ENCODE results near the gene UTP4. TPM values are rescaled to one million over a fixed set of nuclear protein-coding genes. Genes with fewer than 3 reads are reported as not detected.

The UTP4 gene
- total RNA-seq, 1 experiment from 2014 or later, result 26.9 TPM

DNA sequence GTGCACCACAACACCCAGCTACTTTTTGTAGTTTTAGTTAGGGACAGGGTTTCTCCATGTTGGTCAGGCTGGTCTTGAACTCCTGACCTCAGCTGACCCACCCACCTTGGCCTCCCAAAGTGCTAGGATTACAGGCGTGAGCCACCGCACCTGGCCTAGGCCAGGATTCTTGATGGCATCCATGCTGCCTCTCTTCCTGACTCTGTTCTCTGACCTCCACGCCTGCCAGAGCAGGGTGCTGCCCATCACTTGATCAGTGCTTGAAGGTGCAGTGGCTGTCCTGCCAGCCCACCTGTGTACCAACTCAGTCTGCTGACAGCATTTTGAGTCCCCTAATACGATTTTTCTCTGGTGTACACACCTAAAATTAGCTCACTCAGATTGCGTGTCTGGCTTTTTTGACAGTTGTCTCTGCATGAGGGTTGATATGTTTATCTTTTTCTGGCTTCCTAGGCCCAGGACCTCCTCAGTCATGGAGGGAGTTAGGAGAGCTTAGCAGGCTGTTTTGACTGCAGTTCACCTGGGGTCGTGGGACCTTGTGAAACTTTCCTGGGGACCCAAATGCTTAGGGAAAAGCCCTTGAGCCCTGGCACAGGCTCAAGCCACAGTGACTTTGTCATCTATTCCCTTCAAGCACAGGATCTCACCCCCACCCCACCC is 21.1 kb upstream of the UTP4 start:
- Histone ChIP-seq H3K9ac (ENCODE audit: low read length) (no peak overlapping the region), H3K9me3 (ENCODE audit: low read length) (no peaks in the 10 kb centered on the region), H3K4me3 (ENCODE audit: low read length) (no peak overlapping the region), H3K9me2 (replicated peaks; ENCODE audit: low read length) (no peaks in the 10 kb centered on the region), H3K79me2 (ENCODE audit: low read length) (peaks cover 52% of the 10 kb centered on the region), H3F3A (ENCODE audit: low read length, unreplicated experiment) (peaks cover 6% of the 10 kb centered on the region), H2AFZ (ENCODE audit: low read length) (no peak overlapping the region), H4K20me1 (ENCODE audit: low read length) (peaks cover 45% of the 10 kb centered on the region), H3K27ac (ENCODE audit: low read length) (peak overlapping the region; percentile 32; the same call in 1 of the 2 replicates), H3K4me2 (ENCODE audit: low read length) (peak overlapping the region; percentile 31; the same call in 1 of the 2 replicates), H3K36me3 (ENCODE audit: low read depth, low read length) (peaks cover 63% of the 10 kb centered on the region), H3K4me1 (ENCODE audit: insufficient read depth, low read length) (peaks cover 37% of the 10 kb centered on the region), H3K27me3 (ENCODE audit: low read length) (no peaks in the 10 kb centered on the region)
- intact Hi-C loops (cut with micrococcal nuclease), result no loop called here
- TF ChIP-seq EZH2phosphoT487 (IDR thresholded peaks at IDR 0.05; ENCODE audit: borderline replicate concordance, low read length) (no peak), EZH2 (IDR thresholded peaks at IDR 0.05; ENCODE audit: low read length, unreplicated experiment) (no peak)
- TF ChIP-seq, protein P1, sequence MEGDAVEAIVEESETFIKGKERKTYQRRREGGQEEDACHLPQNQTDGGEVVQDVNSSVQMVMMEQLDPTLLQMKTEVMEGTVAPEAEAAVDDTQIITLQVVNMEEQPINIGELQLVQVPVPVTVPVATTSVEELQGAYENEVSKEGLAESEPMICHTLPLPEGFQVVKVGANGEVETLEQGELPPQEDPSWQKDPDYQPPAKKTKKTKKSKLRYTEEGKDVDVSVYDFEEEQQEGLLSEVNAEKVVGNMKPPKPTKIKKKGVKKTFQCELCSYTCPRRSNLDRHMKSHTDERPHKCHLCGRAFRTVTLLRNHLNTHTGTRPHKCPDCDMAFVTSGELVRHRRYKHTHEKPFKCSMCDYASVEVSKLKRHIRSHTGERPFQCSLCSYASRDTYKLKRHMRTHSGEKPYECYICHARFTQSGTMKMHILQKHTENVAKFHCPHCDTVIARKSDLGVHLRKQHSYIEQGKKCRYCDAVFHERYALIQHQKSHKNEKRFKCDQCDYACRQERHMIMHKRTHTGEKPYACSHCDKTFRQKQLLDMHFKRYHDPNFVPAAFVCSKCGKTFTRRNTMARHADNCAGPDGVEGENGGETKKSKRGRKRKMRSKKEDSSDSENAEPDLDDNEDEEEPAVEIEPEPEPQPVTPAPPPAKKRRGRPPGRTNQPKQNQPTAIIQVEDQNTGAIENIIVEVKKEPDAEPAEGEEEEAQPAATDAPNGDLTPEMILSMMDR (conservative IDR thresholded peaks at IDR 0.05; ENCODE audit: low read depth, low read length), result no peak
- ChIA-PET POLR2A (ENCODE audit: unreplicated experiment) (interaction anchor here (0.6 kb wide), 1 partner anchor 91 kb away, joined by 5 read pairs; no protein-coding TSS in a partner anchor), CTCF (no interaction called here)
- BruUV-seq (replicated peaks), result no TSS peak
- ATAC-seq (no peak), DNase-seq (no peak)

DNA sequence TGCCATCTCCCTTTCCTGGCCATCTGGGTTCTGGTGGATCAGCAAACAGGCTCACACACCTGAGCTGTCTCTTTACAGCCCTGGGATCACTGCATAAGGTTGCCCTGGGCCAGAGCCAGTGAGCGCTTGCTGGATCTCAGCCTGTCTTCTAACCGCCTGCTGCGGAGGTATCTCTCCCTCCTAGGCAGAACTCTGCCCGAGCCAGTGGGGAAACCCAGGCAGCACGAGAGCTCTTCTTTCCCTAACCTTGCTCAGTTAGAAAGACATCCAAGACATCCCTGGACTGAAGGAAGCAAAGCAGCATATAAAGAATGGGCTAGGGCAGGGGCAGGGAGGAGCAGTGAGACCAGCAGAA is 20.6 kb upstream of the UTP4 start:
- ATAC-seq (no peak), DNase-seq (no peak)
- H3K36me3 ChIP-seq (ENCODE audit: low read depth, low read length), result peaks cover 67% of the 10 kb centered on the region
- BruUV-seq (replicated peaks), result no TSS peak
- no peaks in the 10 kb centered on the region for H3K27me3 ChIP-seq (ENCODE audit: low read length)
- TF ChIP-seq, protein P1 (conservative IDR thresholded peaks at IDR 0.05; ENCODE audit: low read depth, low read length), result no peak
- TF ChIP-seq EZH2 (IDR thresholded peaks at IDR 0.05; ENCODE audit: low read length, unreplicated experiment) (no peak), EZH2phosphoT487 (IDR thresholded peaks at IDR 0.05; ENCODE audit: borderline replicate concordance, low read length) (no peak)
- H3K9me3 ChIP-seq (ENCODE audit: low read length), result no peaks in the 10 kb centered on the region
- peak overlapping the region; percentile 32 for H3K27ac ChIP-seq (ENCODE audit: low read length)
- peaks cover 44% of the 10 kb centered on the region for H4K20me1 ChIP-seq (ENCODE audit: low read length)
- H3K4me2 ChIP-seq (ENCODE audit: low read length), result peak overlapping the region; percentile 31; the same call in 1 of the 2 replicates
- H3K4me1 ChIP-seq (ENCODE audit: insufficient read depth, low read length), result peaks cover 37% of the 10 kb centered on the region
- no peak overlapping the region for H3K4me3 ChIP-seq (ENCODE audit: low read length)
- H3K9ac ChIP-seq (ENCODE audit: low read length), result no peak overlapping the region
- peaks cover 7% of the 10 kb centered on the region for H3F3A ChIP-seq (ENCODE audit: low read length, unreplicated experiment)
- POLR2A ChIA-PET (ENCODE audit: unreplicated experiment), result no interaction called here
- peaks cover 46% of the 10 kb centered on the region for H3K79me2 ChIP-seq (ENCODE audit: low read length)
- intact Hi-C loops (cut with micrococcal nuclease), result no loop called here
- CTCF ChIA-PET, result no interaction called here
- H2AFZ ChIP-seq (ENCODE audit: low read length), result no peak overlapping the region
- H3K9me2 ChIP-seq (replicated peaks; ENCODE audit: low read length), result no peaks in the 10 kb centered on the region

All from PC-3 (cell line).